Coronary artery (tissue), 2 donors: ENCODE results near the gene ZNF783.
"Not testable (repeated sequence)": the region's sequence is repeated elsewhere in the genome, so short reads cannot be mapped to it uniquely, and the experiment has no call there.

Source experiments
- DNase-seq: peaks from one replicate; pipeline ENCODE4 v3.0.0-alpha.2; 2017; ENCODE audit warnings: low spot score
- H3K27ac ChIP-seq, 2 donors: fragments of 200-600 bp; sonication (generic); one replicate each; pipeline ENCODE4 v1.5.1; 2016 to 2019
- H3K4me3 ChIP-seq: fragments of 200-600 bp; sonication (generic); 2 replicates; pipeline ENCODE4 v1.5.1; 2016; ENCODE audit warnings: mild to moderate bottlenecking, moderate library complexity
- CTCF ChIP-seq: fragments of 200-600 bp; sonication (generic); IDR thresholded peaks from one replicate; pipeline ENCODE4 v1.5.1; 2019; ENCODE audit warnings: antibody characterized with exemption

Gene ZNF783

GRCh38 chr7:149228831-149229471 is 33.0 kb upstream of the ZNF783 start:
- no peak for DNase-seq

GRCh38 chr7:149229526-149229925 is 32.5 kb upstream of the ZNF783 start:
- TF ChIP-seq CTCF: no peak

More at GRCh38 chr7:149228831-149229471, 33.0 kb upstream of the ZNF783 start:
- TF ChIP-seq CTCF: no peak
- no peak overlapping the region for H3K4me3 ChIP-seq
- no peak overlapping the region for H3K27ac ChIP-seq

GRCh38 chr7:149232362-149232761 is 29.6 kb upstream of the ZNF783 start:
- no peak overlapping the region for H3K27ac ChIP-seq
- no peak for DNase-seq
- no peak overlapping the region for H3K4me3 ChIP-seq
- TF ChIP-seq CTCF: no peak

More at GRCh38 chr7:149229526-149229925, 32.5 kb upstream of the ZNF783 start:
- DNase-seq: no peak
- Histone ChIP-seq H3K4me3 (no peak overlapping the region), H3K27ac (no peak overlapping the region)

GRCh38 chr7:149233655-149234204 is 28.3 kb upstream of the ZNF783 start:
- not testable (repeated sequence) for H3K27ac ChIP-seq, H3K4me3 ChIP-seq, DNase-seq

GRCh38 chr7:149237502-149237901 is 24.5 kb upstream of the ZNF783 start:
- DNase-seq: no peak
- Histone ChIP-seq H3K4me3 (no peak overlapping the region), H3K27ac (no peak overlapping the region)
- TF ChIP-seq CTCF: no peak

- H3K4me3 ChIP-seq: no peak overlapping the region
- no peak overlapping the region for H3K27ac ChIP-seq
- TF ChIP-seq CTCF: no peak
- no peak for DNase-seq
These were observed 23.9 kb upstream of the ZNF783 start for GRCh38 chr7:149238051-149238450.

- DNase-seq: peak; percentile 92
- Histone ChIP-seq H3K4me3 (peak within 1 kb of the TSS; percentile 96), H3K27ac (peak within 1 kb of the TSS; percentile 51 to 82)
- peak; percentile 78 for TF ChIP-seq CTCF
These were observed 22.5 kb upstream of the ZNF783 start, which contains the start of gene ZNF212 for GRCh38 chr7:149239345-149240143. Gene ZNF212 (plus strand): TSS chr7:149239651. CDS start chr7:149239779, 128 bp downstream.
